ENCODE data around the gene NUDC.

Gene NUDC

GRCh38 chr1:26888231-26888630, 33.3 kb upstream of the NUDC start:
- H2BK12ac ChIP-seq (ENCODE audit: low read length): no peak overlapping the region
- no peak overlapping the region for H3K18ac ChIP-seq (ENCODE audit: low read length)
- no peak overlapping the region for H3K23ac ChIP-seq (ENCODE audit: low read depth, low read length, poor library complexity)
- no peak overlapping the region for H2AFZ ChIP-seq (ENCODE audit: low read length)
- no peak overlapping the region for H2BK5ac ChIP-seq (ENCODE audit: low read length)
- H3K4me3 ChIP-seq (ENCODE audit: low read length in 2 of 2): no peak overlapping the region
- H3K4ac ChIP-seq (ENCODE audit: low read length): no peak overlapping the region
- DNase-seq (ENCODE audit: low spot score): no peak
- no peaks in the 10 kb centered on the region for H3K27me3 ChIP-seq (ENCODE audit: control insufficient read depth in 3 of 3, insufficient read depth in 3 of 3, low read depth in 1 of 3, low read length in 3 of 3)
- H2AK5ac ChIP-seq (ENCODE audit: low read depth, low read length): no peak overlapping the region
- no peak overlapping the region for H3K27ac ChIP-seq (replicated peaks; ENCODE audit: low read length)
- no peak overlapping the region for H3K14ac ChIP-seq (ENCODE audit: low read length)
- no peak overlapping the region for H2BK15ac ChIP-seq (ENCODE audit: low read length)
- peaks cover 5 to 9% of the 10 kb centered on the region in 2 donors for H3K4me1 ChIP-seq (ENCODE audit: control insufficient read depth in 2 of 2, insufficient read depth in 1 of 2, low read depth in 1 of 2, low read length in 2 of 2)
- H3K36me3 ChIP-seq (replicated peaks in 1 of 2; ENCODE audit: control insufficient read depth in 2 of 2, insufficient read depth in 2 of 2, low read length in 2 of 2): peaks cover 34 to 68% of the 10 kb centered on the region in 2 donors
- H2BK120ac ChIP-seq (ENCODE audit: low read depth, low read length): no peak overlapping the region
- no peak overlapping the region for H3K9ac ChIP-seq (ENCODE audit: low read depth, low read length, poor library complexity)
- no peak overlapping the region for H4K91ac ChIP-seq (ENCODE audit: low read depth, low read length, poor library complexity)
- no peak overlapping the region for H4K8ac ChIP-seq (ENCODE audit: low read depth, low read length)
- peaks cover 7% of the 10 kb centered on the region for H3K79me1 ChIP-seq (ENCODE audit: low read depth, low read length)
- H3K4me2 ChIP-seq (ENCODE audit: insufficient read depth, low read length, poor library complexity, severe bottlenecking): no peak overlapping the region
- no CpG with 5 or more reads among the region's 1 CpG for WGBS, 2 donors (ENCODE audit: extremely low coverage in 2 of 2, insufficient read length in 2 of 2, insufficient replicate concordance in 1 of 2)
- H3K9me3 ChIP-seq (replicated peaks in 1 of 2; ENCODE audit: control insufficient read depth in 2 of 2, insufficient read depth in 1 of 2, low read depth in 1 of 2, low read length in 2 of 2): no peaks in the 10 kb centered on the region

DNA sequence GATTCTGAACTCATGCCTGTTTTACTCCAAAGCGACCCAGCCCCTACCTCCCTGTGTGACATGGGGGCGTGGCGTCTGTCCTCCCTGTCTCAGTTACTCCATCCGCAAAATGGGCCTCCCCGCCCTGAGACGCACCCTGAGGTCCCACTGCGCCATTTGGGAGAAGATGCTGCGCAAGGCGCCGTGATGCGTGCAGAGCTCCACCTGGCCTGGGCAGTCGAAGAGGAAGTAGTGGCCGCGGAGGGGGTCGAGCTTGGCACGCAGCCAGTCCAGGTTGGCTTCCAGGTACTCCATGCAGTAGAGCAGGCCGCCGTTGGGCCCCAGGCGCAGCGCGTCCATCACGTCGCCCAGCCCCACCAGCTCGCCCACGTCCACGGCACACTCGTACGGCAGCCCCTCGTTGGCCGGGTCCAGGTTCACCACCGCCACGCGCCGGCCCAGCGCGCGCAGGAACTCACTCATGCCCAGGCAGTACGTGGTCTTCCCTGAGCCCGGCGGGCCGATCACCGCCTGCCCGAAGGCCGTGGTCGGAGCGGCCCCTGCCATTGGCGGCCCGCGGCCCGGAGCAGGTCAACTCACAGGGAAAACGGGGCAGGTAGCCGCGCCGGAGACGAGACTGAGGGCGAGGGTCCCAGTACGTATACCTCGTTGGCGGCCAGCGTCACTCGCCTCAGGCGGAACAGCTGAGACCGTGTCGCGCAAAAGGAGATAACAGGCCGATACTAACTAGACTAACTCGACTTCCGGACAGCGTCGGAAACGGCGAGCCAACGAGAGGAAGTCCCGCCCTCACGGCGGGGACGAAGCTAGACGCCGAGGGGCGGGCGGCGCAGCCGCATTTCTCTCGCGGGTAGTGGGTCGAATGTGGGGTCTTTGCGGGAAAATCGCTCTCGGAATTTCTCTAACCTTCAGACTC, 31.7 kb upstream of the NUDC start, which contains the start of gene GPN2:
GPN2 (minus strand) TSS at position 733 of the 916 bp plus-strand sequence; CDS start at position 546, 187 bp downstream.
- Histone ChIP-seq H3K27me3 (ENCODE audit: control insufficient read depth in 3 of 3, insufficient read depth in 3 of 3, low read depth in 1 of 3, low read length in 3 of 3) (no peaks in the 10 kb centered on the region), H2BK120ac (ENCODE audit: low read depth, low read length) (peak within 1 kb of the TSS; percentile 67), H3K23ac (ENCODE audit: low read depth, low read length, poor library complexity) (peak within 1 kb of the TSS; percentile 95), H2BK15ac (ENCODE audit: low read length) (no peak within 1 kb of the TSS), H2BK5ac (ENCODE audit: low read length) (peak within 1 kb of the TSS; percentile 2), H3K27ac (replicated peaks; ENCODE audit: low read length) (peak within 1 kb of the TSS; percentile 57), H3K4ac (ENCODE audit: low read length) (no peak within 1 kb of the TSS), H4K91ac (ENCODE audit: low read depth, low read length, poor library complexity) (peak within 1 kb of the TSS; percentile 16), H2AFZ (ENCODE audit: low read length) (peak within 1 kb of the TSS; percentile 94), H3K79me1 (ENCODE audit: low read depth, low read length) (peaks cover 7% of the 10 kb centered on the region), H4K8ac (ENCODE audit: low read depth, low read length) (no peak within 1 kb of the TSS), H2AK5ac (ENCODE audit: low read depth, low read length) (peak within 1 kb of the TSS; percentile 69), H3K4me1 (ENCODE audit: control insufficient read depth in 2 of 2, insufficient read depth in 1 of 2, low read depth in 1 of 2, low read length in 2 of 2) (peaks cover 5 to 9% of the 10 kb centered on the region in 2 donors), H2BK12ac (ENCODE audit: low read length) (peak within 1 kb of the TSS; percentile 27), H3K9ac (ENCODE audit: low read depth, low read length, poor library complexity) (peak within 1 kb of the TSS; percentile 100), H3K14ac (ENCODE audit: low read length) (peak within 1 kb of the TSS; percentile 98), H3K36me3 (replicated peaks in 1 of 2; ENCODE audit: control insufficient read depth in 2 of 2, insufficient read depth in 2 of 2, low read length in 2 of 2) (peaks cover 31 to 65% of the 10 kb centered on the region in 2 donors), H3K4me3 (ENCODE audit: low read length in 2 of 2) (peak within 1 kb of the TSS; percentile 70 to 99), H3K9me3 (replicated peaks in 1 of 2; ENCODE audit: control insufficient read depth in 2 of 2, insufficient read depth in 1 of 2, low read depth in 1 of 2, low read length in 2 of 2) (no peaks in the 10 kb centered on the region), H3K18ac (ENCODE audit: low read length) (peak within 1 kb of the TSS; percentile 91), H3K4me2 (ENCODE audit: insufficient read depth, low read length, poor library complexity, severe bottlenecking) (peak within 1 kb of the TSS; percentile 95)
- DNase-seq (ENCODE audit: low spot score): peak; percentile 56
- WGBS, 2 donors (ENCODE audit: extremely low coverage in 2 of 2, insufficient read length in 2 of 2, insufficient replicate concordance in 1 of 2): no CpG with 5 or more reads among the region's 89 CpGs

DNA sequence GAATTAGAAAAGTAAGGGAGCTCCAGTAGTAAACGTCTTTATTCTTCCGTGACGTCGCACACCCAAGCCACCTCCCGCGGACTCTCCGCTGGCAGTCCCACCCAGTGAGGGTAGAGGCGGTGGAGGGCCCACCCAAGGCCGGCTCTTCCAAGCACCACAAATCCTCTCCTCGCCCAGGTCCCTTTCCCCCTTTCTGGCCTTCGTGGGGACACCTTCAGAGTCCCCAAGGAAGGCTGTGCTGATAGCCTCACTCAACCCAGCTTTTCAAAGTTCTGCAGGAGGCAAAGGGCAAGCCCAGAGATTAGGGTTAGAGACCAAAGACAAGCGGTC, 31.1 kb upstream of the NUDC start:
- H2BK12ac ChIP-seq (ENCODE audit: low read length): no peak overlapping the region
- H2AFZ ChIP-seq (ENCODE audit: low read length): peak overlapping the region; percentile 94
- peak overlapping the region; percentile 11 for H2AK5ac ChIP-seq (ENCODE audit: low read depth, low read length)
- peaks cover 29 to 66% of the 10 kb centered on the region in 2 donors for H3K36me3 ChIP-seq (replicated peaks in 1 of 2; ENCODE audit: control insufficient read depth in 2 of 2, insufficient read depth in 2 of 2, low read length in 2 of 2)
- H3K27ac ChIP-seq (replicated peaks; ENCODE audit: low read length): no peak overlapping the region
- H2BK15ac ChIP-seq (ENCODE audit: low read length): no peak overlapping the region
- no peak overlapping the region for H3K23ac ChIP-seq (ENCODE audit: low read depth, low read length, poor library complexity)
- H3K4me3 ChIP-seq (ENCODE audit: low read length in 2 of 2): peak overlapping the region; percentile 70 to 99
- no peak for DNase-seq (ENCODE audit: low spot score)
- H2BK120ac ChIP-seq (ENCODE audit: low read depth, low read length): no peak overlapping the region
- H4K8ac ChIP-seq (ENCODE audit: low read depth, low read length): no peak overlapping the region
- no peak overlapping the region for H3K4ac ChIP-seq (ENCODE audit: low read length)
- H3K18ac ChIP-seq (ENCODE audit: low read length): peak overlapping the region; percentile 31
- H2BK5ac ChIP-seq (ENCODE audit: low read length): peak overlapping the region; percentile 2
- H3K9me3 ChIP-seq (replicated peaks in 1 of 2; ENCODE audit: control insufficient read depth in 2 of 2, insufficient read depth in 1 of 2, low read depth in 1 of 2, low read length in 2 of 2): no peaks in the 10 kb centered on the region
- H3K4me1 ChIP-seq (ENCODE audit: control insufficient read depth in 2 of 2, insufficient read depth in 1 of 2, low read depth in 1 of 2, low read length in 2 of 2): peaks cover 5 to 9% of the 10 kb centered on the region in 2 donors
- no peak overlapping the region for H3K14ac ChIP-seq (ENCODE audit: low read length)
- H4K91ac ChIP-seq (ENCODE audit: low read depth, low read length, poor library complexity): no peak overlapping the region
- peak overlapping the region; percentile 71 for H3K9ac ChIP-seq (ENCODE audit: low read depth, low read length, poor library complexity)
- peak overlapping the region; percentile 66 for H3K4me2 ChIP-seq (ENCODE audit: insufficient read depth, low read length, poor library complexity, severe bottlenecking)
- peaks cover 7% of the 10 kb centered on the region for H3K79me1 ChIP-seq (ENCODE audit: low read depth, low read length)
- no CpG with 5 or more reads among the region's 12 CpGs for WGBS, 2 donors (ENCODE audit: extremely low coverage in 2 of 2, insufficient read length in 2 of 2, insufficient replicate concordance in 1 of 2)
- no peaks in the 10 kb centered on the region for H3K27me3 ChIP-seq (ENCODE audit: control insufficient read depth in 3 of 3, insufficient read depth in 3 of 3, low read depth in 1 of 3, low read length in 3 of 3)

- Histone ChIP-seq H2BK120ac (ENCODE audit: low read depth, low read length) (no peak overlapping the region), H3K23ac (ENCODE audit: low read depth, low read length, poor library complexity) (no peak overlapping the region), H4K8ac (ENCODE audit: low read depth, low read length) (no peak overlapping the region), H3K4me1 (ENCODE audit: control insufficient read depth in 2 of 2, insufficient read depth in 1 of 2, low read depth in 1 of 2, low read length in 2 of 2) (peaks cover 6 to 7% of the 10 kb centered on the region in 2 donors), H2AK5ac (ENCODE audit: low read depth, low read length) (no peak overlapping the region), H3K14ac (ENCODE audit: low read length) (no peak overlapping the region), H3K4me3 (ENCODE audit: low read length in 2 of 2) (peak overlapping the region in 1 of 2 donors; percentile 18), H3K4me2 (ENCODE audit: insufficient read depth, low read length, poor library complexity, severe bottlenecking) (no peak overlapping the region), H3K18ac (ENCODE audit: low read length) (no peak overlapping the region), H3K9me3 (replicated peaks in 1 of 2; ENCODE audit: control insufficient read depth in 2 of 2, insufficient read depth in 1 of 2, low read depth in 1 of 2, low read length in 2 of 2) (no peaks in the 10 kb centered on the region), H2BK15ac (ENCODE audit: low read length) (no peak overlapping the region), H3K79me1 (ENCODE audit: low read depth, low read length) (peaks cover 4% of the 10 kb centered on the region), H2AFZ (ENCODE audit: low read length) (no peak overlapping the region), H2BK12ac (ENCODE audit: low read length) (no peak overlapping the region), H2BK5ac (ENCODE audit: low read length) (no peak overlapping the region), H4K91ac (ENCODE audit: low read depth, low read length, poor library complexity) (no peak overlapping the region), H3K27ac (replicated peaks; ENCODE audit: low read length) (no peak overlapping the region), H3K36me3 (replicated peaks in 1 of 2; ENCODE audit: control insufficient read depth in 2 of 2, insufficient read depth in 2 of 2, low read length in 2 of 2) (peaks cover 20 to 60% of the 10 kb centered on the region in 2 donors), H3K9ac (ENCODE audit: low read depth, low read length, poor library complexity) (no peak overlapping the region), H3K4ac (ENCODE audit: low read length) (no peak overlapping the region), H3K27me3 (ENCODE audit: control insufficient read depth in 3 of 3, insufficient read depth in 3 of 3, low read depth in 1 of 3, low read length in 3 of 3) (no peaks in the 10 kb centered on the region)
- no peak for DNase-seq (ENCODE audit: low spot score)
- WGBS, 2 donors (ENCODE audit: extremely low coverage in 2 of 2, insufficient read length in 2 of 2, insufficient replicate concordance in 1 of 2): no CpG with 5 or more reads among the region's 13 CpGs
Measured at GRCh38 chr1:26894263-26894662, 27.3 kb upstream of the NUDC start.

Measured in neuronal stem cell (in vitro differentiated cells).